ENCODE results near the gene PROC. TPM values are rescaled to one million over a fixed set of nuclear protein-coding genes. Genes with fewer than 3 reads are reported as not detected.

The PROC gene
- polyA plus RNA-seq, 4 donors: 1.0 to 26.3 (median 4.9) TPM

DNA sequence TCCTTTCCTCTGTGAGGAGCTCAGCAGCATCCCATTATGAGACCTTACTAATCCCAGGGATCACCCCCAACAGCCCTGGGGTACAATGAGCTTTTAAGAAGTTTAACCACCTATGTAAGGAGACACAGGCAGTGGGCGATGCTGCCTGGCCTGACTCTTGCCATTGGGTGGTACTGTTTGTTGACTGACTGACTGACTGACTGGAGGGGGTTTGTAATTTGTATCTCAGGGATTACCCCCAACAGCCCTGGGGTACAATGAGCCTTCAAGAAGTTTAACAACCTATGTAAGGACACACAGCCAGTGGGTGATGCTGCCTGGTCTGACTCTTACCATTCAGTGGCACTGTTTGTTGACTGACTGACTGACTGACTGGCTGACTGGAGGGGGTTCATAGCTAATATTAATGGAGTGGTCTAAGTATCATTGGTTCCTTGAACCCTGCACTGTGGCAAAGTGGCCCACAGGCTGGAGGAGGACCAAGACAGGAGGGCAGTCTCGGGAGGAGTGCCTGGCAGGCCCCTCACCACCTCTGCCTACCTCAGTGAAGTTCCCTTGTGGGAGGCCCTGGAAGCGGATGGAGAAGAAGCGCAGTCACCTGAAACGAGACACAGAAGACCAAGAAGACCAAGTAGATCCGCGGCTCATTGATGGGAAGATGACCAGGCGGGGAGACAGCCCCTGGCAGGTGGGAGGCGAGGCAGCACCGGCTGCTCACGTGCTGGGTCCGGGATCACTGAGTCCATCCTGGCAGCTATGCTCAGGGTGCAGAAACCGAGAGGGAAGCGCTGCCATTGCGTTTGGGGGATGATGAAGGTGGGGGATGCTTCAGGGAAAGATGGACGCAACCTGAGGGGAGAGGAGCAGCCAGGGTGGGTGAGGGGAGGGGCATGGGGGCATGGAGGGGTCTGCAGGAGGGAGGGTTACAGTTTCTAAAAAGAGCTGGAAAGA, 7.6 kb downstream of the PROC start:
- DNase-seq (no peak), FAIRE-seq (no peak)
- no peaks in the 10 kb centered on the region for H3K9me3 ChIP-seq (ENCODE audit: control insufficient read depth in 2 of 2, insufficient read depth in 1 of 2, low read depth in 1 of 2, low read length in 1 of 2)
- no peak overlapping the region for H3K27ac ChIP-seq (ENCODE audit: low read depth in 1 of 3, low read length in 2 of 3)
- H3K4me1 ChIP-seq (ENCODE audit: control insufficient read depth in 3 of 3, insufficient read depth in 2 of 3, low read depth in 1 of 3, low read length in 2 of 3): peaks cover 0 to 5% (median 0%) of the 10 kb centered on the region in 3 donors
- WGBS, 3 donors: 92 to 95% (median 93%) methylated on average over 16 of the region's 16 CpGs
- peaks cover 0 to 15% (median 5%) of the 10 kb centered on the region in 3 donors for H3K27me3 ChIP-seq (ENCODE audit: control insufficient read depth in 3 of 3, insufficient read depth in 3 of 3, low read length in 3 of 3)
- H3K4me3 ChIP-seq (ENCODE audit: low read depth in 1 of 3, low read length in 3 of 3): no peak overlapping the region
- H3K36me3 ChIP-seq (ENCODE audit: control insufficient read depth in 3 of 3, insufficient read depth in 2 of 3, low read depth in 1 of 3, low read length in 3 of 3): peaks cover 0 to 19% (median 0%) of the 10 kb centered on the region in 3 donors

DNA sequence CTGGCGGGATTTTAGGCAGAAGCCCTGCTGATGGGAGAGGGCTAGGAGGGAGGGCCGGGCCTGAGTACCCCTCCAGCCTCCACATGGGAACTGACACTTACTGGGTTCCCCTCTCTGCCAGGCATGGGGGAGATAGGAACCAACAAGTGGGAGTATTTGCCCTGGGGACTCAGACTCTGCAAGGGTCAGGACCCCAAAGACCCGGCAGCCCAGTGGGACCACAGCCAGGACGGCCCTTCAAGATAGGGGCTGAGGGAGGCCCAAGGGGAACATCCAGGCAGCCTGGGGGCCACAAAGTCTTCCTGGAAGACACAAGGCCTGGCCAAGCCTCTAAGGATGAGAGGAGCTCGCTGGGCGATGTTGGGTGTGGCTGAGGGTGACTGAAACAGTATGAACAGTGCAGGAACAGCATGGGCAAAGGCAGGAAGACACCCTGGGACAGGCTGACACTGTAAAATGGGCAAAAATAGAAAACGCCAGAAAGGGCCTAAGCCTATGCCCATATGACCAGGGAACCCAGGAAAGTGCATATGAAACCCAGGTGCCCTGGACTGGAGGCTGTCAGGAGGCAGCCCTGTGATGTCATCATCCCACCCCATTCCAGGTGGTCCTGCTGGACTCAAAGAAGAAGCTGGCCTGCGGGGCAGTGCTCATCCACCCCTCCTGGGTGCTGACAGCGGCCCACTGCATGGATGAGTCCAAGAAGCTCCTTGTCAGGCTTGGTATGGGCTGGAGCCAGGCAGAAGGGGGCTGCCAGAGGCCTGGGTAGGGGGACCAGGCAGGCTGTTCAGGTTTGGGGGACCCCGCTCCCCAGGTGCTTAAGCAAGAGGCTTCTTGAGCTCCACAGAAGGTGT, 8.5 kb downstream of the PROC start:
- Histone ChIP-seq H3K9me3 (ENCODE audit: control insufficient read depth in 2 of 2, insufficient read depth in 1 of 2, low read depth in 1 of 2, low read length in 1 of 2) (no peaks in the 10 kb centered on the region), H3K27me3 (ENCODE audit: control insufficient read depth in 3 of 3, insufficient read depth in 3 of 3, low read length in 3 of 3) (peaks cover 0 to 15% (median 5%) of the 10 kb centered on the region in 3 donors), H3K4me3 (ENCODE audit: low read depth in 1 of 3, low read length in 3 of 3) (no peak overlapping the region), H3K27ac (ENCODE audit: low read depth in 1 of 3, low read length in 2 of 3) (no peak overlapping the region), H3K36me3 (ENCODE audit: control insufficient read depth in 3 of 3, insufficient read depth in 2 of 3, low read depth in 1 of 3, low read length in 3 of 3) (peaks cover 0 to 23% (median 0%) of the 10 kb centered on the region in 3 donors), H3K4me1 (ENCODE audit: control insufficient read depth in 3 of 3, insufficient read depth in 2 of 3, low read depth in 1 of 3, low read length in 2 of 3) (peaks cover 0 to 5% (median 0%) of the 10 kb centered on the region in 3 donors)
- 90 to 94% (median 93%) methylated on average over 10 of the region's 10 CpGs for WGBS, 3 donors
- FAIRE-seq (no peak), DNase-seq (no peak)

DNA sequence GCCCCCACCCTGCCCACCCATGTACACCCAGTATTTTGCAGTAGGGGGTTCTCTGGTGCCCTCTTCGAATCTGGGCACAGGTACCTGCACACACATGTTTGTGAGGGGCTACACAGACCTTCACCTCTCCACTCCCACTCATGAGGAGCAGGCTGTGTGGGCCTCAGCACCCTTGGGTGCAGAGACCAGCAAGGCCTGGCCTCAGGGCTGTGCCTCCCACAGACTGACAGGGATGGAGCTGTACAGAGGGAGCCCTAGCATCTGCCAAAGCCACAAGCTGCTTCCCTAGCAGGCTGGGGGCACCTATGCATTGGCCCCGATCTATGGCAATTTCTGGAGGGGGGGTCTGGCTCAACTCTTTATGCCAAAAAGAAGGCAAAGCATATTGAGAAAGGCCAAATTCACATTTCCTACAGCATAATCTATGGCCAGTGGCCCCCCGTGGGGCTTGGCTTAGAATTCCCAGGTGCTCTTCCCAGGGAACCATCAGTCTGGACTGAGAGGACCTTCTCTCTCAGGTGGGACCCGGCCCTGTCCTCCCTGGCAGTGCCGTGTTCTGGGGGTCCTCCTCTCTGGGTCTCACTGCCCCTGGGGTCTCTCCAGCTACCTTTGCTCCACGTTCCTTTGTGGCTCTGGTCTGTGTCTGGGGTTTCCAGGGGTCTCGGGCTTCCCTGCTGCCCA, 9.3 kb downstream of the PROC start:
- peaks cover 0 to 23% (median 0%) of the 10 kb centered on the region in 3 donors for H3K36me3 ChIP-seq (ENCODE audit: control insufficient read depth in 3 of 3, insufficient read depth in 2 of 3, low read depth in 1 of 3, low read length in 3 of 3)
- H3K4me3 ChIP-seq (ENCODE audit: low read depth in 1 of 3, low read length in 3 of 3): no peak overlapping the region
- WGBS, 3 donors: 82 to 88% (median 83%) methylated on average over 7 of the region's 7 CpGs
- H3K9me3 ChIP-seq (ENCODE audit: control insufficient read depth in 2 of 2, insufficient read depth in 1 of 2, low read depth in 1 of 2, low read length in 1 of 2): no peaks in the 10 kb centered on the region
- FAIRE-seq (no peak), DNase-seq (no peak)
- no peak overlapping the region for H3K27ac ChIP-seq (ENCODE audit: low read depth in 1 of 3, low read length in 2 of 3)
- H3K27me3 ChIP-seq (ENCODE audit: control insufficient read depth in 3 of 3, insufficient read depth in 3 of 3, low read length in 3 of 3): peaks cover 0 to 11% (median 0%) of the 10 kb centered on the region in 3 donors
- peaks cover 0 to 5% (median 0%) of the 10 kb centered on the region in 3 donors for H3K4me1 ChIP-seq (ENCODE audit: control insufficient read depth in 3 of 3, insufficient read depth in 2 of 3, low read depth in 1 of 3, low read length in 2 of 3)

DNA sequence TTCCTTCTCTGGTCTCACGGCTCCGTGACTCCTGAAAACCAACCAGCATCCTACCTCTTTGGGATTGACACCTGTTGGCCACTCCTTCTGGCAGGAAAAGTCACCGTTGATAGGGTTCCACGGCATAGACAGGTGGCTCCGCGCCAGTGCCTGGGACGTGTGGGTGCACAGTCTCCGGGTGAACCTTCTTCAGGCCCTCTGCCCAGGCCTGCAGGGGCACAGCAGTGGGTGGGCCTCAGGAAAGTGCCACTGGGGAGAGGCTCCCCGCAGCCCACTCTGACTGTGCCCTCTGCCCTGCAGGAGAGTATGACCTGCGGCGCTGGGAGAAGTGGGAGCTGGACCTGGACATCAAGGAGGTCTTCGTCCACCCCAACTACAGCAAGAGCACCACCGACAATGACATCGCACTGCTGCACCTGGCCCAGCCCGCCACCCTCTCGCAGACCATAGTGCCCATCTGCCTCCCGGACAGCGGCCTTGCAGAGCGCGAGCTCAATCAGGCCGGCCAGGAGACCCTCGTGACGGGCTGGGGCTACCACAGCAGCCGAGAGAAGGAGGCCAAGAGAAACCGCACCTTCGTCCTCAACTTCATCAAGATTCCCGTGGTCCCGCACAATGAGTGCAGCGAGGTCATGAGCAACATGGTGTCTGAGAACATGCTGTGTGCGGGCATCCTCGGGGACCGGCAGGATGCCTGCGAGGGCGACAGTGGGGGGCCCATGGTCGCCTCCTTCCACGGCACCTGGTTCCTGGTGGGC, 10.0 kb downstream of the PROC start:
- WGBS, 3 donors: 91 to 95% (median 93%) methylated on average over 36 of the region's 36 CpGs
- no peak for FAIRE-seq
- DNase-seq: no peak

DNA sequence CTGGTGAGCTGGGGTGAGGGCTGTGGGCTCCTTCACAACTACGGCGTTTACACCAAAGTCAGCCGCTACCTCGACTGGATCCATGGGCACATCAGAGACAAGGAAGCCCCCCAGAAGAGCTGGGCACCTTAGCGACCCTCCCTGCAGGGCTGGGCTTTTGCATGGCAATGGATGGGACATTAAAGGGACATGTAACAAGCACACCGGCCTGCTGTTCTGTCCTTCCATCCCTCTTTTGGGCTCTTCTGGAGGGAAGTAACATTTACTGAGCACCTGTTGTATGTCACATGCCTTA, 10.5 kb downstream of the PROC start:
- DNase-seq (no peak), FAIRE-seq (no peak)
- 92 to 94% (median 92%) methylated on average over 6 of the region's 6 CpGs for WGBS, 3 donors
- Histone ChIP-seq H3K4me1 (ENCODE audit: control insufficient read depth in 3 of 3, insufficient read depth in 2 of 3, low read depth in 1 of 3, low read length in 2 of 3) (no peaks in the 10 kb centered on the region), H3K27me3 (ENCODE audit: control insufficient read depth in 3 of 3, insufficient read depth in 3 of 3, low read length in 3 of 3) (peaks cover 0 to 3% (median 0%) of the 10 kb centered on the region in 3 donors), H3K36me3 (ENCODE audit: control insufficient read depth in 3 of 3, insufficient read depth in 2 of 3, low read depth in 1 of 3, low read length in 3 of 3) (peaks cover 0 to 23% (median 0%) of the 10 kb centered on the region in 3 donors), H3K4me3 (ENCODE audit: low read depth in 1 of 3, low read length in 3 of 3) (no peak overlapping the region), H3K9me3 (ENCODE audit: control insufficient read depth in 2 of 2, insufficient read depth in 1 of 2, low read depth in 1 of 2, low read length in 1 of 2) (no peaks in the 10 kb centered on the region), H3K27ac (ENCODE audit: low read depth in 1 of 3, low read length in 2 of 3) (no peak overlapping the region)

More for the DNA sequence above, 10.0 kb downstream of the PROC start:
- H3K9me3 ChIP-seq (ENCODE audit: control insufficient read depth in 2 of 2, insufficient read depth in 1 of 2, low read depth in 1 of 2, low read length in 1 of 2): no peaks in the 10 kb centered on the region
- peaks cover 0 to 6% (median 0%) of the 10 kb centered on the region in 3 donors for H3K27me3 ChIP-seq (ENCODE audit: control insufficient read depth in 3 of 3, insufficient read depth in 3 of 3, low read length in 3 of 3)
- no peak overlapping the region for H3K4me3 ChIP-seq (ENCODE audit: low read depth in 1 of 3, low read length in 3 of 3)
- H3K27ac ChIP-seq (ENCODE audit: low read depth in 1 of 3, low read length in 2 of 3): no peak overlapping the region
- peaks cover 0 to 23% (median 0%) of the 10 kb centered on the region in 3 donors for H3K36me3 ChIP-seq (ENCODE audit: control insufficient read depth in 3 of 3, insufficient read depth in 2 of 3, low read depth in 1 of 3, low read length in 3 of 3)
- H3K4me1 ChIP-seq (ENCODE audit: control insufficient read depth in 3 of 3, insufficient read depth in 2 of 3, low read depth in 1 of 3, low read length in 2 of 3): peaks cover 0 to 3% (median 0%) of the 10 kb centered on the region in 3 donors

DNA sequence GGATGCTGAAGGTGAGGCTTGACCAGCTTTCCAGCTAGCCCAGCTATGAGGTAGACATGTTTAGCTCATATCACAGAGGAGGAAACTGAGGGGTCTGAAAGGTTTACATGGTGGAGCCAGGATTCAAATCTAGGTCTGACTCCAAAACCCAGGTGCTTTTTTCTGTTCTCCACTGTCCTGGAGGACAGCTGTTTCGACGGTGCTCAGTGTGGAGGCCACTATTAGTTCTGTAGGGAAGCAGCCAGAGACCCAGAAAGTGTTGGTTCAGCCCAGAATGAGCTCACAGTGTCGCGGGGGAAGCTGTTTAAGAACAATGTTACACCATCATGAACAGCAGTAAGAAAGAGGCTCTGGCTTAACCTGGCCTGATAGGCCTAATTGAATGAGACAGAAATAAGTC, 11.1 kb downstream of the PROC start:
- peaks cover 0 to 23% (median 0%) of the 10 kb centered on the region in 3 donors for H3K36me3 ChIP-seq (ENCODE audit: control insufficient read depth in 3 of 3, insufficient read depth in 2 of 3, low read depth in 1 of 3, low read length in 3 of 3)
- FAIRE-seq (no peak), DNase-seq (no peak)

DNA sequence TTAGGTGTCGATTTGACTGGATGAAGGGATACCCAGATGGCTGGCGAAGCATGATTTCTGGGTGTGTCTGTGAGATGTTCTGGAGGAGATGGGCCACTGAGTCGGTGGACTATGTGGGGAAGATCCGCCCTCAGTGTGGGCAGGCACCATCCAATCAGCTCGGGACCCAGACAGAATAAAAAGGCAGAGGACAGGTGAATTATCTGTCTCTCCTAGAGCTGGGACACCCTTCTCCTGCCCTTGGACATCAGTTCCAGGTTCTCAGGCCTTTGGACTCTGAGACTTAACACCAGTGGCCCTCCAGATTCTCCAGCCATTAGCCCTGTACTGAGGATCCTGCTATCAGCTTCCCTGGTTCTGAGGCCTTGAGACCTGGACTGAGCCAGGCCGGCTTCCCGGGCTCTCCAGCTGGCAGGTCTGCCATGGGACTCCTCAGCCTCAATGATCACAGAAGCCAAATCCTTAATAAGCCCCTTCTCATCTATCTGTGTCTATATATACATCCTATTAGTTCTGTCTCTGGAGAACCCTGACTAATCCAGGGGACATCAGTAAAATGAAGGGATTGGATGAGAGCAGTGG, 11.7 kb downstream of the PROC start:
- FAIRE-seq (no peak), DNase-seq (no peak)
- H3K9me3 ChIP-seq (ENCODE audit: control insufficient read depth in 2 of 2, insufficient read depth in 1 of 2, low read depth in 1 of 2, low read length in 1 of 2): no peaks in the 10 kb centered on the region
- 78 to 89% (median 83%) methylated on average over 7 of the region's 7 CpGs for WGBS, 3 donors
- H3K36me3 ChIP-seq (ENCODE audit: control insufficient read depth in 3 of 3, insufficient read depth in 2 of 3, low read depth in 1 of 3, low read length in 3 of 3): peaks cover 0 to 23% (median 0%) of the 10 kb centered on the region in 3 donors
- H3K27me3 ChIP-seq (ENCODE audit: control insufficient read depth in 3 of 3, insufficient read depth in 3 of 3, low read length in 3 of 3): peaks cover 0 to 2% (median 0%) of the 10 kb centered on the region in 3 donors
- H3K27ac ChIP-seq (ENCODE audit: low read depth in 1 of 3, low read length in 2 of 3): no peak overlapping the region
- H3K4me3 ChIP-seq (ENCODE audit: low read depth in 1 of 3, low read length in 3 of 3): no peak overlapping the region
- no peaks in the 10 kb centered on the region for H3K4me1 ChIP-seq (ENCODE audit: control insufficient read depth in 3 of 3, insufficient read depth in 2 of 3, low read depth in 1 of 3, low read length in 2 of 3)

More for the DNA sequence above, 11.1 kb downstream of the PROC start:
- Histone ChIP-seq H3K4me1 (ENCODE audit: control insufficient read depth in 3 of 3, insufficient read depth in 2 of 3, low read depth in 1 of 3, low read length in 2 of 3) (no peaks in the 10 kb centered on the region), H3K27ac (ENCODE audit: low read depth in 1 of 3, low read length in 2 of 3) (no peak overlapping the region), H3K4me3 (ENCODE audit: low read depth in 1 of 3, low read length in 3 of 3) (no peak overlapping the region), H3K9me3 (ENCODE audit: control insufficient read depth in 2 of 2, insufficient read depth in 1 of 2, low read depth in 1 of 2, low read length in 1 of 2) (no peaks in the 10 kb centered on the region), H3K27me3 (ENCODE audit: control insufficient read depth in 3 of 3, insufficient read depth in 3 of 3, low read length in 3 of 3) (peaks cover 0 to 3% (median 0%) of the 10 kb centered on the region in 3 donors)
- WGBS, 3 donors: 90 to 95% (median 93%) methylated on average over 4 of the region's 4 CpGs

All from small intestine (tissue), 7 donors.